ENCODE data around the gene IL27RA. TPM values are rescaled to one million over a fixed set of nuclear protein-coding genes. Genes with fewer than 3 reads are reported as not detected.
A peak's percentile ranks its signal among the peaks of the same experiment; 100 is the strongest.

IL27RA gene
- total RNA-seq, 1 experiment from 2014 or later = 18.3 TPM

DNA sequence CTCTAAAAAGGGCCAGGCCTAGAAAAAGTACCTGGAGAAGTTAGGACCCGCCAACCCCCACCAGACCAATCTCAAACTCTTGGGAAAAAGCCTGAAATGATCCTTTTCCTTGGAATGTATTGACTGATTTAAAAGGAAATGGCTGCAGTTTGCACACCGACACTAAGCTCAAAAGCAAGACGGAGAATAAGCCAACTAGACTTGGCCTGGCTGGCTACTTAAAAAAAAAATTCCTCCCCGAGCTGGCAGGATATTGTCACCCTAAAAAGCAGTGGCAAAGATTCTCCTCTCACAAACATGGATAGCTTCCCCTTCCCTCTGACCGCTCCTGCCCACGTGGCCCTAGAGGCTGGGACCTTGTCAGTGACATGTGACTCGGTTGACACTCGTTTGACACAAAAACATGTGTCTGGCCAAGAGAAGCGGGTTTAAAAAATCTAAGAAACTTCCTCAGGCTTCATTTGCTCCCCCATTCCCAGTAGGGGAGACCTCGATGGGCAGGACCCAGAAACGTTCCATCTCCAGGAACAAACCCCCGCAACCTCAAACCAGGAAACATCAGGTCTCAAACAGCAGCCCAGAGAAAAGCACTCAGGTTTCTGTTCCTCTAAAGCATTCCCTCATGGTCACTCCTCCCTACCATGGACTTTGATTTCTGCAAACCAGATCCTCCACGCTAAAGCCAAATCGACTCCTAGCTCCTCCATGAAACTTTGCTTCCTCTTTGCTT lies 26.8 kb upstream of the IL27RA start:
- TF ChIP-seq, protein P1, sequence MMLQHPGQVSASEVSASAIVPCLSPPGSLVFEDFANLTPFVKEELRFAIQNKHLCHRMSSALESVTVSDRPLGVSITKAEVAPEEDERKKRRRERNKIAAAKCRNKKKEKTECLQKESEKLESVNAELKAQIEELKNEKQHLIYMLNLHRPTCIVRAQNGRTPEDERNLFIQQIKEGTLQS (IDR thresholded peaks at IDR 0.05) = no peak
- TF ChIP-seq POLR2AphosphoS5 (IDR thresholded peaks at IDR 0.05; ENCODE audit: low read depth, low read length) (no peak), SP1 (IDR thresholded peaks at IDR 0.05; ENCODE audit: low read depth) (no peak), CEBPB (IDR thresholded peaks at IDR 0.05; ENCODE audit: low read depth) (no peak), JUND (IDR thresholded peaks at IDR 0.05) (no peak), TCF7L2 (IDR thresholded peaks at IDR 0.05; ENCODE audit: borderline replicate concordance, extremely low read depth, insufficient read depth, insufficient read length) (no peak), FOSL1 (IDR thresholded peaks at IDR 0.05; ENCODE audit: low read depth) (no peak), POLR2A (IDR thresholded peaks at IDR 0.05; ENCODE audit: borderline replicate concordance, extremely low read depth, insufficient read depth, insufficient read length) (no peak), EGR1 (IDR thresholded peaks at IDR 0.05; ENCODE audit: low read depth) (no peak), YY1 (IDR thresholded peaks at IDR 0.05; ENCODE audit: extremely low read depth, insufficient replicate concordance, low read depth, low read length) (no peak), EZH2phosphoT487 (IDR thresholded peaks at IDR 0.05; ENCODE audit: borderline replicate concordance) (no peak), ZFX (IDR thresholded peaks at IDR 0.05) (no peak), SIN3A (IDR thresholded peaks at IDR 0.05; ENCODE audit: low read depth) (no peak), ELF1 (IDR thresholded peaks at IDR 0.05; ENCODE audit: borderline replicate concordance, low read depth) (no peak), CBX3 (IDR thresholded peaks at IDR 0.05; ENCODE audit: low read depth) (no peak)
- TF ChIP-seq, protein P2, sequence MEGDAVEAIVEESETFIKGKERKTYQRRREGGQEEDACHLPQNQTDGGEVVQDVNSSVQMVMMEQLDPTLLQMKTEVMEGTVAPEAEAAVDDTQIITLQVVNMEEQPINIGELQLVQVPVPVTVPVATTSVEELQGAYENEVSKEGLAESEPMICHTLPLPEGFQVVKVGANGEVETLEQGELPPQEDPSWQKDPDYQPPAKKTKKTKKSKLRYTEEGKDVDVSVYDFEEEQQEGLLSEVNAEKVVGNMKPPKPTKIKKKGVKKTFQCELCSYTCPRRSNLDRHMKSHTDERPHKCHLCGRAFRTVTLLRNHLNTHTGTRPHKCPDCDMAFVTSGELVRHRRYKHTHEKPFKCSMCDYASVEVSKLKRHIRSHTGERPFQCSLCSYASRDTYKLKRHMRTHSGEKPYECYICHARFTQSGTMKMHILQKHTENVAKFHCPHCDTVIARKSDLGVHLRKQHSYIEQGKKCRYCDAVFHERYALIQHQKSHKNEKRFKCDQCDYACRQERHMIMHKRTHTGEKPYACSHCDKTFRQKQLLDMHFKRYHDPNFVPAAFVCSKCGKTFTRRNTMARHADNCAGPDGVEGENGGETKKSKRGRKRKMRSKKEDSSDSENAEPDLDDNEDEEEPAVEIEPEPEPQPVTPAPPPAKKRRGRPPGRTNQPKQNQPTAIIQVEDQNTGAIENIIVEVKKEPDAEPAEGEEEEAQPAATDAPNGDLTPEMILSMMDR (IDR thresholded peaks at IDR 0.05 in 2 of 3, conservative IDR thresholded peaks at IDR 0.05 in 1 of 3; ENCODE audit: borderline replicate concordance in 1 of 3, insufficient read depth in 1 of 3, low read depth in 2 of 3, low read length in 2 of 3) = no peak
- TF ChIP-seq, protein P3, sequence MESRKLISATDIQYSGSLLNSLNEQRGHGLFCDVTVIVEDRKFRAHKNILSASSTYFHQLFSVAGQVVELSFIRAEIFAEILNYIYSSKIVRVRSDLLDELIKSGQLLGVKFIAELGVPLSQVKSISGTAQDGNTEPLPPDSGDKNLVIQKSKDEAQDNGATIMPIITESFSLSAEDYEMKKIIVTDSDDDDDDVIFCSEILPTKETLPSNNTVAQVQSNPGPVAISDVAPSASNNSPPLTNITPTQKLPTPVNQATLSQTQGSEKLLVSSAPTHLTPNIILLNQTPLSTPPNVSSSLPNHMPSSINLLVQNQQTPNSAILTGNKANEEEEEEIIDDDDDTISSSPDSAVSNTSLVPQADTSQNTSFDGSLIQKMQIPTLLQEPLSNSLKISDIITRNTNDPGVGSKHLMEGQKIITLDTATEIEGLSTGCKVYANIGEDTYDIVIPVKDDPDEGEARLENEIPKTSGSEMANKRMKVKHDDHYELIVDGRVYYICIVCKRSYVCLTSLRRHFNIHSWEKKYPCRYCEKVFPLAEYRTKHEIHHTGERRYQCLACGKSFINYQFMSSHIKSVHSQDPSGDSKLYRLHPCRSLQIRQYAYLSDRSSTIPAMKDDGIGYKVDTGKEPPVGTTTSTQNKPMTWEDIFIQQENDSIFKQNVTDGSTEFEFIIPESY (IDR thresholded peaks at IDR 0.05; ENCODE audit: extremely low read depth, insufficient replicate concordance, low read length) = no peak
- no TSS peak for BruUV-seq (replicated peaks)
- no peak overlapping the region for H2AFZ ChIP-seq (ENCODE audit: low read depth, low read length, poor library complexity, severe bottlenecking)
- RAD21 ChIA-PET (ENCODE audit: low non-redundant PET in 1 of 2, low total read pairs in 2 of 2, uncharacterized antibody in 2 of 2, unreplicated experiment in 2 of 2) = no interaction called here
- H4K20me1 ChIP-seq (ENCODE audit: insufficient read depth) = no peaks in the 10 kb centered on the region
- H3K79me2 ChIP-seq (ENCODE audit: insufficient read depth, low read length) = peaks cover 8% of the 10 kb centered on the region; the same call in 1 of the 2 replicates
- no peak for DNase-seq (ENCODE audit: low read depth, low spot score)
- H3K27ac ChIP-seq (ENCODE audit: low read depth, low read length) = no peak overlapping the region
- H3K9ac ChIP-seq (ENCODE audit: low read length) = no peak overlapping the region
- H3K4me3 ChIP-seq (replicated peaks in 1 of 2; ENCODE audit: low read depth in 1 of 2, low read length in 2 of 2) = peak overlapping the region in 1 of 2 experiments; percentile 76; a peak in 1 of 4 replicates
- no peaks in the 10 kb centered on the region for H3K27me3 ChIP-seq (ENCODE audit: insufficient read depth, low read length)
- peaks cover 5 to 26% of the 10 kb centered on the region in 2 experiments; a peak in 3 of 4 replicates for H3K4me1 ChIP-seq (ENCODE audit: control insufficient read depth in 1 of 2, insufficient read depth in 2 of 2, low read length in 2 of 2)
- H3K9me2 ChIP-seq (ENCODE audit: insufficient read depth) = no peaks in the 10 kb centered on the region
- ATAC-seq = no peak
- POLR2A ChIA-PET = no interaction called here
- peak overlapping the region; percentile 97 for H3K4me2 ChIP-seq (ENCODE audit: low read length)
- H3K9me3 ChIP-seq (ENCODE audit: control insufficient read depth in 1 of 2, insufficient read depth in 1 of 2, low read depth in 1 of 2, low read length in 2 of 2) = peaks cover 0 to under 1% of the 10 kb centered on the region in 2 experiments; a peak in 2 of 4 replicates
- H3K36me3 ChIP-seq (ENCODE audit: control insufficient read depth in 1 of 2, insufficient read depth in 2 of 2, low read length in 2 of 2) = no peaks in the 10 kb centered on the region
- intact Hi-C loops (cut with micrococcal nuclease) = loop anchor here (2.0 kb wide), 1 partner anchor 52 kb away; the partner anchor contains the start of gene DCAF15
- CTCF ChIA-PET = no interaction called here

All from HCT116 (cell line).